KMS-11 (cell line): ENCODE data around the gene VTCN1.

Experiments
- H2AFZ ChIP-seq: fragments of 200-600 bp; sonication (generic); 2 replicates; pipeline ENCODE4 v1.6.1; 2016; ENCODE audit warnings: antibody characterized with exemption, mixed run types, low read depth
- H3K27ac ChIP-seq: fragments of 200-600 bp; sonication (generic); 2 replicates; pipeline ENCODE4 v1.6.1; 2016; ENCODE audit warnings: mild to moderate bottlenecking, mixed run types
- H3K27me3 ChIP-seq: fragments of 200-600 bp; sonication (generic); 2 replicates; pipeline ENCODE4 v1.6.1; 2017; ENCODE audit warnings: mild to moderate bottlenecking, low read depth, mixed run types, moderate library complexity; ENCODE audit not compliant: insufficient read depth
- H3K36me3 ChIP-seq: fragments of 200-600 bp; sonication (generic); 2 replicates; pipeline ENCODE4 v1.6.1; 2017; ENCODE audit warnings: mild to moderate bottlenecking, mixed run types; ENCODE audit not compliant: insufficient read depth
- H3K4me1 ChIP-seq: fragments of 200-600 bp; sonication (generic); 2 replicates; pipeline ENCODE4 v1.6.1; 2016; ENCODE audit warnings: mild to moderate bottlenecking, low read depth, mixed run types; ENCODE audit not compliant: poor library complexity, severe bottlenecking
- H3K4me2 ChIP-seq: fragments of 200-600 bp; sonication (generic); 2 replicates; pipeline ENCODE4 v1.7.0; 2016; ENCODE audit warnings: mild to moderate bottlenecking, mixed run types
- H3K4me3 ChIP-seq: fragments of 200-600 bp; sonication (generic); IDR thresholded peaks from 2 replicates; pipeline ENCODE4 v1.6.1; 2017; ENCODE audit warnings: low read depth, low read length, mixed read lengths; ENCODE audit not compliant: insufficient read depth
- H3K79me2 ChIP-seq: fragments of 200-600 bp; sonication (generic); 2 replicates; pipeline ENCODE4 v1.6.1; 2016; ENCODE audit warnings: low read depth, mixed run types; ENCODE audit not compliant: insufficient read depth
- H3K9ac ChIP-seq: fragments of 200-600 bp; sonication (generic); 2 replicates; pipeline ENCODE4 v1.6.1; 2016; ENCODE audit warnings: mild to moderate bottlenecking, mixed run types
- H4K20me1 ChIP-seq: fragments of 200-600 bp; sonication (generic); 2 replicates; pipeline ENCODE4 v1.6.1; 2016; ENCODE audit warnings: mild to moderate bottlenecking, mixed run types; ENCODE audit not compliant: insufficient read depth
- CTCF ChIP-seq: fragments of 200-600 bp; sonication (generic); conservative IDR thresholded peaks from 2 replicates; pipeline ENCODE4 v1.6.1; 2017; ENCODE audit warnings: low read depth, mild to moderate bottlenecking, antibody characterized with exemption, low read length, moderate library complexity, mixed read lengths

VTCN1 gene

GRCh38 chr1:117237726-117238381 is 27.1 kb upstream of the VTCN1 start:
- no peak for TF ChIP-seq CTCF
- H4K20me1 ChIP-seq = no peaks in the 10 kb centered on the region
- no peak overlapping the region for H3K27ac ChIP-seq
- no peaks in the 10 kb centered on the region for H3K4me1 ChIP-seq
- H3K9ac ChIP-seq = no peak overlapping the region
- H2AFZ ChIP-seq = no peak overlapping the region
- H3K79me2 ChIP-seq = no peaks in the 10 kb centered on the region
- no peaks in the 10 kb centered on the region for H3K36me3 ChIP-seq
- no peak overlapping the region for H3K4me2 ChIP-seq
- H3K27me3 ChIP-seq = no peaks in the 10 kb centered on the region
- no peak overlapping the region for H3K4me3 ChIP-seq

- no peaks in the 10 kb centered on the region for H3K4me1 ChIP-seq
- no peak overlapping the region for H2AFZ ChIP-seq
- no peak for TF ChIP-seq CTCF
- no peaks in the 10 kb centered on the region for H3K27me3 ChIP-seq
- H3K79me2 ChIP-seq = no peaks in the 10 kb centered on the region
- no peaks in the 10 kb centered on the region for H3K36me3 ChIP-seq
- no peaks in the 10 kb centered on the region for H4K20me1 ChIP-seq
- no peak overlapping the region for H3K4me3 ChIP-seq
- H3K9ac ChIP-seq = no peak overlapping the region
- no peak overlapping the region for H3K4me2 ChIP-seq
- no peak overlapping the region for H3K27ac ChIP-seq
Observed at GRCh38 chr1:117235863-117236465, 25.2 kb upstream of the VTCN1 start.

GRCh38 chr1:117232531-117232930 is 21.8 kb upstream of the VTCN1 start:
- no peaks in the 10 kb centered on the region for H3K79me2 ChIP-seq
- H2AFZ ChIP-seq = no peak overlapping the region
- H3K4me2 ChIP-seq = no peak overlapping the region
- H3K27me3 ChIP-seq = no peaks in the 10 kb centered on the region
- H3K36me3 ChIP-seq = no peaks in the 10 kb centered on the region
- H3K9ac ChIP-seq = no peak overlapping the region
- no peaks in the 10 kb centered on the region for H4K20me1 ChIP-seq
- no peak overlapping the region for H3K27ac ChIP-seq
- H3K4me1 ChIP-seq = no peaks in the 10 kb centered on the region
- H3K4me3 ChIP-seq = no peak overlapping the region
- TF ChIP-seq CTCF = no peak

- H3K9ac ChIP-seq = no peak overlapping the region
- no peaks in the 10 kb centered on the region for H3K4me1 ChIP-seq
- H2AFZ ChIP-seq = no peak overlapping the region
- H3K27me3 ChIP-seq = no peaks in the 10 kb centered on the region
- no peaks in the 10 kb centered on the region for H4K20me1 ChIP-seq
- no peak for TF ChIP-seq CTCF
- no peak overlapping the region for H3K27ac ChIP-seq
- no peaks in the 10 kb centered on the region for H3K79me2 ChIP-seq
- H3K4me2 ChIP-seq = no peak overlapping the region
- no peak overlapping the region for H3K4me3 ChIP-seq
- H3K36me3 ChIP-seq = no peaks in the 10 kb centered on the region
Observed at GRCh38 chr1:117231748-117232373, 21.1 kb upstream of the VTCN1 start.
